ENCODE data around the gene ELAVL3.

The ELAVL3 gene

DNA sequence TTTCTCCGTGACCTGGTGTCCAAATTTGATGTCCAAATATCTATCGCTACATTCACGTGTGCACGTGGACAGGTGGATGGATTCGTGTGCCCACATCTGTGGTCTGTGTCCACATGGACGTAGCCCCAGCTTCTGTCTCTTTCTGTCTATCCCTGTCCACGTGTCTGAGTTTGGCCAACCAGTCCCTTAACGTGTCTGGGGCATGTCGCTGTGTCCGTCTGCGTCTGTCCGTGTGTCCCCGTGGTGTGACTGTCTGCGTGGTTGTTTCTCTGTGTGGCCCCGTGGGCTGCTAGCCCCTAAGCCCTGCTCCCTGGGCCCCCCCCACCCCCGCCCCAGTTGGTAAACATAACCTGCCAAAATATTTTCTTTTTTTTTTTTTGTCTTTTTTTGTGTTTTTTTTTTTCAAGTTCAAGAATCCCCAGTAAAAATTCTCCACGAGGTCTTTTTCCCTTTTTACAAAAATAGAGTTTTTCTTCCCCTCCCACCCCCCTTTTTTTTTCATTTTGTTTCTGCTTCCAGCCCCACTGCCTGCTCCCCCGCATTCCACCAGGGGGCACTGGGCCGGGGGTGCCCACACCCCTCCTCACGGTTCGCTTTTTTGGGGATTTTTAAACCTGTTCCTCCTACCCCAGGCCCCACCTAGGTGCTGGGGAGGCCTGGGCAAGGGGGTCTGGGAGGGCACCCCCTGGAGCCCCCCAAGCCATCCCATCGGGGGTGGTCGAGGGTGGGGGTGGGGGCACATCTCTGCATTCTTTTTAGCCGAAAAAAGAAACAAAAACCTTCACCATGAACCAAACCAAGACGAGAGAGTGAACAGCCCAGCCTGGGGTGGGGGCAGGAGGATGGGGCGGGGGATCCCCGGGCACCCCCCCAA is 27.1 kb downstream of the ELAVL3 start:
- peak; percentile 81 for FAIRE-seq

DNA sequence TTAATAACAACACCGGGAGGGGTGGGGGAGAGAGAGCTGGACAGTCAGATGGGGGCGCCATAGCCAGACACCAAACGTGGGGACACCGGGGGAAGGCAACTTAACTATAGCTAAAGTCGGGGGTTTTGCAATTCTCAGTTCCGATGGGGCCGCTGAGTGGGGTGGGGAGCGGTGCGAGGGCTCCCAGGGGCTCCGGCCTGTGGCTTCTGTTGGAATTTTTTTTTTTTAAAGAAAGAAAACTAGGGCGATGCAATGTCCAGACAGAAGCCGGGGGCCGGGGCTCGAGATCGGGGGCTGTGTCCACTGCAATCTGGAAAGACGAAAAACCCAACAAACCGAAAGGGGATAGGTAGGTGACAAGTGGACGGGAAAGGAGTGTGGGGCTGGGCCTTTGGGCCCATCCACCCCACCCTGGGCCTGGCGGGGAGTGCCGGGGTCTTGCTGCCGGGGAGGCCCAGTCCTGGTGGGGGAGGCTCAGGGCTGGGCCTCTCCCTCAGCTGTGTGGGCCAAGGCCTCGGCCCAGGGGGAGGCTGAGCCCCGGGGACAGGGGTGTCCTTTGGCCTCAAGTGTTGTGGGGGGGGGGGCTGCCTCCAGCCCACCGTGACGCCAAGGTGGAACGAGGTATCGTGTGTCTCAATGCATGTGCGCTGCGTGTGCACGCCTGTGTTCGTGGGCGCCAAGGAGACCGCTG is 28.1 kb downstream of the ELAVL3 start:
- DNase-seq (ENCODE audit: insufficient read length) (no peak), FAIRE-seq (peak; percentile 27)
- TF ChIP-seq TAF1 (IDR thresholded peaks at IDR 0.05; ENCODE audit: borderline replicate concordance, low read depth, low read length): 0 out of 2 replicates have a peak, but pooled peaks have one; percentile 30
- TF ChIP-seq POLR2AphosphoS5 (IDR thresholded peaks at IDR 0.05; ENCODE audit: low read depth, low read length): no peak

More for the DNA sequence above, 27.1 kb downstream of the ELAVL3 start:
- peak; percentile 74 for DNase-seq (ENCODE audit: insufficient read length)
- TF ChIP-seq POLR2A (IDR thresholded peaks at IDR 0.05; ENCODE audit: low read depth, low read length) (0 out of 2 replicates have a peak, but pooled peaks have one; percentile 19), POLR2AphosphoS5 (IDR thresholded peaks at IDR 0.05; ENCODE audit: low read depth, low read length) (no peak)

DNA sequence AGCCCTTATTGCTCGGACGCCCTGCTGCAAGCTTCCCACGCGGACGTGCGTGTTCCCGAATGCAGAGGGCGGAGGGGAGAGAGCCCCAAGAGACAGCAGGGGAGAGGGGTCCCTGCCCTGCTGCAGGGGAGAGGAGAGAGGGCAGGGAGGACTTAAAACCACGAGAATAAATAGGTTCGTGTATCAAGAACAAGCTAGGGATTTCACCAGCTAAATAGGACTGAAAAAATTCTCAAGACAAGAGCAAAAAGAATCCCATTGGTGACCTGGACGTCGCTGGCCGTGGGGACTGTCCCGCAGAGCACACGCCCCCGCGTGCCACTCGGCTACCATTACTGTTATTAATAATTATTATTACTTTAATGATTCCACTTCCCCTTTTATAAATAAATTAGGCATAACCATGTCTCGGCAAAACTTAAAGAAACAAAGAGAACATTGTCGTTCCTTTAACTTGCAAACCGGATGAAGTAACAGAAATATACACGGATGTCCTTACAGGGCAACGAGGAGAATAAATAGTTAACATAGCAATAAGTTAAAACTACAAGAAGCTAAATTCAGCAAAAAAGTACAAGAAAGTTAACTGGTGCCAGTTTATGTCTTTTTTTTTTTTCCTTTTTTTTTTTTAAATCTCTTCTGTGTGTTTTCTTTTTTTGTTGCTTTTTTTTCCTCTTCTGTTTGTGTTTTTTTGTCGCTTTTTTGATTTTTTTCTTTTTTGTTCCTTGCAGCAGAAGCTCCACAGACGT is 28.8 kb downstream of the ELAVL3 start:
- no peak for TF ChIP-seq POLR2AphosphoS5 (IDR thresholded peaks at IDR 0.05; ENCODE audit: low read depth, low read length)
- no peak for TF ChIP-seq POLR2A (IDR thresholded peaks at IDR 0.05; ENCODE audit: low read depth, low read length)
- TF ChIP-seq TAF1 (IDR thresholded peaks at IDR 0.05; ENCODE audit: borderline replicate concordance, low read depth, low read length): no peak
- DNase-seq (ENCODE audit: insufficient read length): no peak
- FAIRE-seq: peak; percentile 82

DNA sequence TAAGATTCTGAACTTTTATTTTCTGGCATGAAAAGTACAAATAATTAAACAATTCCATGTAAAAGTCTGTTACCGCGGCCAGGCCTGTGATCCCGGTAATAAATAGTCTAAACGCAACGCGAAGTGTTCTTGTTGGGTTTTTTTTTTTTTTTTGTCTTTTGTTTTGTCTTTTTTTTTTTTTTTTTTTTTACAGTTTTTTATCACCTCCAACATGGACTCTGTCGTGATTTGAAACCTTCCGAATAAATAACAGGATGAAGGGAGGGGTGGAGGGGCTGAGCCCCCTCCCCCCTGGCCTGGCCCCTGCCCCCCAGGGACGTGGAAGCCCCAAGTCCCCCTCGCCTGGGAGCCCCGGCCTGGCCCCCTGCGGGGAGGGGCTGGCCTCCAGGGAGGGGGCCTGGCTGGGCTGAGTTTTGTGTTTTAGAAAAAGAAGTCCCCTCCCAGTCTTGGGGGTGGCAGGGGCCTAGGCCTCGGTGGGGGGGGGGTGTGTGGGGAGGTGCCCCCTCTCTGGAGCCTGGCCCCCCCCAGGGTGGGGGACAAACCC is 29.4 kb downstream of the ELAVL3 start:
- FAIRE-seq (no peak), DNase-seq (ENCODE audit: insufficient read length) (no peak)
- TF ChIP-seq POLR2A (IDR thresholded peaks at IDR 0.05; ENCODE audit: low read depth, low read length) (no peak), POLR2AphosphoS5 (IDR thresholded peaks at IDR 0.05; ENCODE audit: low read depth, low read length) (no peak), TAF1 (IDR thresholded peaks at IDR 0.05; ENCODE audit: borderline replicate concordance, low read depth, low read length) (no peak)

DNA sequence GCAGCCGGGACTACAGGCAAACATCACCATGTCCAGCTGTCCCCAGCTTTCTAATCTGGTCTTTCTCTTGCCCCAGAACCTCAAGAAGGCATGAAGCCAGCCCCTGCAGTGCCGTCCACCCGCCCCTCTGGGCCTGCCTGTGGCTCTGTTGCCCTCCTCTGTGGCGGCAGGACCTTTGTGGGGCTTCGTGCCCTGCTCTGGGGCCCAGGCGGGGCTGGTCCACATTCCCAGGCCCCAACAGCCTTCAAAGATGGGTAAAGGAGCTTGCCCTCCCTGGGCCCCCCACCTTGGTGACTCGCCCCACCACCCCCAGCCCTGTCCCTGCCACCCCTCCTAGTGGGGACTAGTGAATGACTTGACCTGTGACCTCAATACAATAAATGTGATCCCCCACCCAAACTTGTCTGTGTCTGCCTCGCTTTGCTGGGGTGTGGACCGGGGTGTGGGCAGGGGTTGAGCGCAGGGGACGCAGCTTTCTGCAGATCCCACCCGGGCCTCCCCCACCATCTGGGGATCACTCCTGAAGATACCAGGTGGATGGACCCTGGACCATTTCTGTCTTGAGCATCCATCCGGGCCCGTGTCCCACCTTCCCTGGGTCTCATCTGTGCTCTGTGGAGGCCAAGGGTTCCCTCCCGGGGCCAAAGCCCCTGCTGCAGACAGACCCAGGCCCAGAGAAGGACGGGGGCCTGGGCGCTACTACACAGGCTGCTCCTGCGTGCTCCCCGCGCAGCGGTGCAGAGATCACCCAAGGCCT is 30.1 kb downstream of the ELAVL3 start:
- no peak for FAIRE-seq
- TF ChIP-seq POLR2A (IDR thresholded peaks at IDR 0.05; ENCODE audit: low read depth, low read length) (0 out of 2 replicates have a peak, but pooled peaks have one; percentile 27), POLR2AphosphoS5 (IDR thresholded peaks at IDR 0.05; ENCODE audit: low read depth, low read length) (no peak), TAF1 (IDR thresholded peaks at IDR 0.05; ENCODE audit: borderline replicate concordance, low read depth, low read length) (no peak)
- no peak for DNase-seq (ENCODE audit: insufficient read length)

DNA sequence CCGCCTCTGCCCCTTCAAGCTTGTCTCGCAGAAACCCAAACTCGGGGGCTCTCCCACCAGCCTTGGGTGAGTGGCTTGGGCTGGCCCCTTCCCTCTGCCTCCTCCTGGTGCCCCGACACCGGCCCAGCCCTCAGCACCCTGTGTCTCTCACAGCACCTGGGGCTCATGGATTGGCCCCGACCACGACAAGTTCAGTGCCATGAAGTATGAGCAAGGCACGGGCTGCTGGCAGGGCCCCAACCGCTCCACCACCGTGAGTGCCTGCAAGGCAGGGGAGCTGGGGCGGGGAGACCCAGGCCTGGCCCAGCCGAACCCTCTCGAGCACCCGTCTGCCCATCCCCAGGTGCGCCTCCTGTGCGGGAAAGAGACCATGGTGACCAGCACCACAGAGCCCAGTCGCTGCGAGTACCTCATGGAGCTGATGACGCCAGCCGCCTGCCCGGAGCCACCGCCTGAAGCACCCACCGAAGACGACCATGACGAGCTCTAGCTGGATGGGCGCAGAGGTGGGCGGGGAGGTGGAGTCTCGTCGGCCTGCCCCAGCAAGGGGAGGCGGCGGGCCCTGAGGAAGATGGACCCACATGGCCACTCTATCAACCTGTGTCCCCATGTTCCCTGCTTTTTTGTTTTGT is 31.8 kb downstream of the ELAVL3 start:
- FAIRE-seq (no peak), DNase-seq (ENCODE audit: insufficient read length) (no peak)
- TF ChIP-seq TAF1 (IDR thresholded peaks at IDR 0.05; ENCODE audit: borderline replicate concordance, low read depth, low read length): no peak
- TF ChIP-seq POLR2A (IDR thresholded peaks at IDR 0.05; ENCODE audit: low read depth, low read length): no peak
- no peak for TF ChIP-seq POLR2AphosphoS5 (IDR thresholded peaks at IDR 0.05; ENCODE audit: low read depth, low read length)

DNA sequence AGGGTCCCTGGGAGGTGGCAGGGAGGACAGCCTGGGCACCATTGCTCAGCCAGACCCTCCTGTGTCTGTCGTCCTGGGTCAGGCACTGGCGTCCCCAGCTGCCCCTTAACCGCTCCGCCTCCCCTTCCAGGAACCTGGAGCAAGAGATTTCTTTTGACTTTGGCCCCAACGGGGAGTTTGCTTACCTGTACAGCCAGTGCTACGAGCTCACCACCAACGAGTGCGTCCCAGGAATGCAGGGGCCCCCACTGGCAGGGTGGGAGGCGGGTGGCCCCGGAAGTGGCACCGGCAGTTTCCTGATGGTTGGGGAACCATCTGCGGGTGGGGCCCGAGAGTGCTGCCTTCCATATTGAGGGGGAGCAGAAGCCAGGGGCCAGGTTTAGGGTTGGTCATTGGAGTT is 32.4 kb downstream of the ELAVL3 start:
- DNase-seq (ENCODE audit: insufficient read length) (no peak), FAIRE-seq (no peak)
- TF ChIP-seq TAF1 (IDR thresholded peaks at IDR 0.05; ENCODE audit: borderline replicate concordance, low read depth, low read length) (no peak), POLR2A (IDR thresholded peaks at IDR 0.05; ENCODE audit: low read depth, low read length) (no peak), POLR2AphosphoS5 (IDR thresholded peaks at IDR 0.05; ENCODE audit: low read depth, low read length) (no peak)

DNA sequence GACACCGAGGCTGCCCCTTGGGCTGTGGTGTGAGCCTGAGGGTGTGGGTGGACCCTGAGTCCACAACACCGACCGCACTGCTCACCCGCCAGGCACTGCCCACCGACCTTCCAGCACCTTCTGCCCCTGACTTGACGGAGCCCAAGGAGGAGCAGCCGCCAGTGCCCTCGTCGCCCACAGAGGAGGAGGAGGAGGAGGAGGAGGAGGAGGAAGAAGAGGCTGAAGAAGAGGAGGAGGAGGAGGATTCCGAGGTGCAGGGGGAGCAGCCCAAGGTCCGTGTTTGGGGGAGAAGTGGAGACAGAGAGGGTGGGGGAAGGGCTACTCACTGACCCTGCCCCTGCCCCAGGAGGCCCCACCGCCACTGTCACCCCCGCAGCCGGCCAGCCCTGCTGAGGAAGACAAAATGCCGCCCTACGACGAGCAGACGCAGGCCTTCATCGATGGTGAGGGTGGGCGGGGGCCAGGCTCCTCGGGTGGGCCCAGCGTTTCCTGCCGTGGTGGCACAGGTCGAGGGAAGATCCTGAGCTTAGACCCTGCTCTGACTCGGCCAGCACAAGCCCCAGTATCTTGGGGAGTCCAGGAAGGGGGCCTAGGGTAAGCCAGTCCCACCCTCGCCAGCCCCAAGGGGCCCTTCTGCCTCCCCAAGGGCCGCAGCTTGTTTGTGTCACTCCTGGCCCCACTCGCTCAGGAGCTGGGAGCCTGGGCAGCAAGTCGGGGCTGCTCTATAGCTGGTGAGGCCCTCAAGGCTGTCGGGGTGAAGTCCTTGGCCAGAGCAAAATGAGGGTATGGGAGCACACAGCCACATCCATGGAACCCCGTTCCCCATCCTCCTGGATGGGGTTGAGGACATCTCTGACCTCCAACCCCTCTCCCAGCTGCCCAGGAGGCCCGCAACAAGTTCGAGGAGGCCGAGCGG is 33.2 kb downstream of the ELAVL3 start:
- DNase-seq (ENCODE audit: insufficient read length) (no peak), FAIRE-seq (no peak)
- TF ChIP-seq POLR2A (IDR thresholded peaks at IDR 0.05; ENCODE audit: low read depth, low read length): no peak
- TF ChIP-seq POLR2AphosphoS5 (IDR thresholded peaks at IDR 0.05; ENCODE audit: low read depth, low read length): no peak
- no peak for TF ChIP-seq TAF1 (IDR thresholded peaks at IDR 0.05; ENCODE audit: borderline replicate concordance, low read depth, low read length)

DNA sequence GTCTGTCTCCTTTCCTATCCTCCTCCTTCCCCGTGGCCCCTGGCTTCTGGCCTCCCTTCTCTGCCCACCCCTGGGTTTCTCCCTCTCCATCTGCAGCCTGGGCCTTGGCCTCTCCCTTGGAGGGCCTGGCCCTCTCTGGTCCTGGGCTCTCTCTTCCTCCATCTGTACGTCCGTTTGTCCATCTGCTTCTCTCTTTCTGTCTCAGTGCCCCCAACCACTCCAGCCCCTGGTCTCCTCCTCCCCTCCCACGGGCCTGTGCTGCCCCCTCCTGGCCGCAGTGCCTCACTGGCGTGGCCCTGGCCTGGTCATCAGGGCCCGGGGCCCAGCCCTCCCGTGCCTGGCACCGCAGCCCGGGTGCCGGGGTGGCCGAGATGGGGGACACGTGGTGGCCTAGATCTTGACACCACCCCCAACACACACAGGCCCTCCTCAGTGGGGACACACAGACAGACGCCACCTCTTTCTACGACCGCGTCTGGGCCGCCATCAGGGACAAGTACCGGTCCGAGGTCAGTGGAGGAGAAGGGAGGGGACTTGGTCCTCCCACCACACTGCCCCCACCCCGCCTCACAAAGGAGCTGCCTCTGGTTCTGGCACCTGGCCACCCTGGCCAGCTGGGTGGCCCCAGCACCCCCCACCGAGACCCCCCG is 34.1 kb downstream of the ELAVL3 start:
- FAIRE-seq: no peak

More for the DNA sequence above, 34.1 kb downstream of the ELAVL3 start:
- TF ChIP-seq POLR2A (IDR thresholded peaks at IDR 0.05; ENCODE audit: low read depth, low read length): no peak
- no peak for TF ChIP-seq TAF1 (IDR thresholded peaks at IDR 0.05; ENCODE audit: borderline replicate concordance, low read depth, low read length)
- TF ChIP-seq POLR2AphosphoS5 (IDR thresholded peaks at IDR 0.05; ENCODE audit: low read depth, low read length): no peak
- DNase-seq (ENCODE audit: insufficient read length): peak; percentile 77

All from GM12892 (cell line).